Loucy (cell line): Measurements from ENCODE around the gene MTREX.

Experiments used
- EZH2phosphoT487 ChIP-seq: fragments of 200-600 bp; IDR thresholded peaks from 2 replicates; pipeline ENCODE4 v1.6.1; 2018; ENCODE audit warnings: antibody characterized with exemption, mild to moderate bottlenecking, moderate library complexity, borderline replicate concordance
- TF ChIP-seq, protein P1 (sequence below): fragments of 200-600 bp; sonication (generic); conservative IDR thresholded peaks from 2 replicates; pipeline ENCODE4 v1.5.1; 2014; ENCODE audit warnings: mild to moderate bottlenecking, antibody characterized with exemption, low read length

DNA sequence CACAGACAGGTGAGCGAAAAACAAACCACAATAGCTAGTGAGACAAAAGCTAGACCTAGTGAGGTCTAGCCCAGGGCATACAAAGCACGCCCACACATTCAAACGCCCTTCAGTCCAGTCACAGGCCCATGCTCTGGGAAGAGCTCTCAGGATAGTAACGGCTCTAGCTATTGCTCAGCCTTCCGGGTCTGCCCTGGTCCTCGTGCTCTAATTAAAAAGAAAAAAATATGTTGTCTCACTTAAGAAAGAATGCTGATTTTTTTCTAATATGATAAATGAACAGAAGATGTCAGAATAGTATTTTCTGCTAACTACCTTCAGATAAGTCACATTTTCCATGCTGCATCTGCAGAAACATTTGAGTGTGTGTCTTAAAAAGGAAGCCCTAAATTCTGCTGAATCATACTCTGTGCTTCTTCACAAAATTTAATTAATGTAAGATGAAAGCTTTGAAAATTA is 132.4 kb downstream of the MTREX start:
- TF ChIP-seq, protein P1, sequence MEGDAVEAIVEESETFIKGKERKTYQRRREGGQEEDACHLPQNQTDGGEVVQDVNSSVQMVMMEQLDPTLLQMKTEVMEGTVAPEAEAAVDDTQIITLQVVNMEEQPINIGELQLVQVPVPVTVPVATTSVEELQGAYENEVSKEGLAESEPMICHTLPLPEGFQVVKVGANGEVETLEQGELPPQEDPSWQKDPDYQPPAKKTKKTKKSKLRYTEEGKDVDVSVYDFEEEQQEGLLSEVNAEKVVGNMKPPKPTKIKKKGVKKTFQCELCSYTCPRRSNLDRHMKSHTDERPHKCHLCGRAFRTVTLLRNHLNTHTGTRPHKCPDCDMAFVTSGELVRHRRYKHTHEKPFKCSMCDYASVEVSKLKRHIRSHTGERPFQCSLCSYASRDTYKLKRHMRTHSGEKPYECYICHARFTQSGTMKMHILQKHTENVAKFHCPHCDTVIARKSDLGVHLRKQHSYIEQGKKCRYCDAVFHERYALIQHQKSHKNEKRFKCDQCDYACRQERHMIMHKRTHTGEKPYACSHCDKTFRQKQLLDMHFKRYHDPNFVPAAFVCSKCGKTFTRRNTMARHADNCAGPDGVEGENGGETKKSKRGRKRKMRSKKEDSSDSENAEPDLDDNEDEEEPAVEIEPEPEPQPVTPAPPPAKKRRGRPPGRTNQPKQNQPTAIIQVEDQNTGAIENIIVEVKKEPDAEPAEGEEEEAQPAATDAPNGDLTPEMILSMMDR: no peak
- no peak for TF ChIP-seq EZH2phosphoT487
